BE2C (cell line): ENCODE data around the gene PCDHGA6.
"Not testable (repeated sequence)": the region's sequence is repeated elsewhere in the genome, so short reads cannot be mapped to it uniquely, and the experiment has no call there.

ENCODE experiments used
- DNase-seq: peaks from one replicate; pipeline ENCODE4 v3.0.0-alpha.2; 2020
- H3K27me3 ChIP-seq: fragments of 250-450 bp; sonication (Bioruptor Pico); 2 replicates; pipeline ENCODE4 v1.5.1; 2020; ENCODE audit warnings: mild to moderate bottlenecking
- H3K36me3 ChIP-seq: fragments of 250-450 bp; sonication (Bioruptor Pico); 2 replicates; pipeline ENCODE4 v1.5.1; 2020; ENCODE audit warnings: mild to moderate bottlenecking
- H3K4me1 ChIP-seq: fragments of 250-450 bp; sonication (Bioruptor Pico); 2 replicates; pipeline ENCODE4 v1.5.1; 2020
- H3K4me3 ChIP-seq: 2 replicates; pipeline ENCODE4 v1.5.1; 2011; ENCODE audit warnings: low read depth, low read length
- H3K9me3 ChIP-seq: fragments of 250-450 bp; sonication (Bioruptor Pico); 2 replicates; pipeline ENCODE4 v1.5.1; 2020
- CTCF ChIP-seq: IDR thresholded peaks from 2 replicates; pipeline ENCODE4 v1.5.1; 2012; ENCODE audit warnings: mild to moderate bottlenecking, low read depth, low read length

PCDHGA6 gene

GRCh38 chr5:141403387-141403786 is 29.7 kb downstream of the PCDHGA6 start:
- no peaks in the 10 kb centered on the region for H3K4me1 ChIP-seq
- no peaks in the 10 kb centered on the region; the same call in none of the 2 replicates for H3K36me3 ChIP-seq
- H3K9me3 ChIP-seq: no peaks in the 10 kb centered on the region; the same call in none of the 2 replicates
- H3K4me3 ChIP-seq: no peak overlapping the region
- TF ChIP-seq CTCF: no peak
- H3K27me3 ChIP-seq: no peaks in the 10 kb centered on the region
- DNase-seq: no peak

- H3K4me1 ChIP-seq, H3K27me3 ChIP-seq, DNase-seq, H3K9me3 ChIP-seq, H3K36me3 ChIP-seq, H3K4me3 ChIP-seq: not testable (repeated sequence)
- TF ChIP-seq CTCF: peak; percentile 19; the same call in 1 of the 2 replicates
Measured at GRCh38 chr5:141407790-141408505, 34.3 kb downstream of the PCDHGA6 start, which contains the start of gene PCDHGB6. Gene PCDHGB6, plus strand, starts transcription at chr5:141408021. Its CDS starts 182 bp downstream, at chr5:141408203.

GRCh38 chr5:141409598-141410306 is 36.1 kb downstream of the PCDHGA6 start:
- no peaks in the 10 kb centered on the region for H3K4me1 ChIP-seq
- H3K4me3 ChIP-seq: no peak overlapping the region
- no peaks in the 10 kb centered on the region for H3K27me3 ChIP-seq
- DNase-seq: no peak
- no peaks in the 10 kb centered on the region; the same call in none of the 2 replicates for H3K9me3 ChIP-seq
- no peaks in the 10 kb centered on the region for H3K36me3 ChIP-seq
- TF ChIP-seq CTCF: no peak

GRCh38 chr5:141411575-141411974 is 37.9 kb downstream of the PCDHGA6 start:
- H3K4me3 ChIP-seq: no peak overlapping the region
- DNase-seq: no peak
- H3K36me3 ChIP-seq: no peaks in the 10 kb centered on the region
- no peaks in the 10 kb centered on the region for H3K4me1 ChIP-seq
- H3K27me3 ChIP-seq: no peaks in the 10 kb centered on the region
- no peak for TF ChIP-seq CTCF
- no peaks in the 10 kb centered on the region for H3K9me3 ChIP-seq

GRCh38 chr5:141412854-141413539 is 39.3 kb downstream of the PCDHGA6 start, which contains the start of gene PCDHGA10:
Gene PCDHGA10, plus strand, starts transcription at chr5:141412987. Its CDS starts 189 bp downstream, at chr5:141413176.
- Histone ChIP-seq H3K27me3 (no peaks in the 10 kb centered on the region), H3K9me3 (no peaks in the 10 kb centered on the region; the same call in 1 of the 2 replicates), H3K36me3 (no peaks in the 10 kb centered on the region), H3K4me1 (no peaks in the 10 kb centered on the region), H3K4me3 (no peak within 1 kb of the TSS)
- peak; percentile 49 for DNase-seq
- peak; percentile 50 for TF ChIP-seq CTCF
